Measurements from ENCODE around the gene KRTAP4-4. TPM values are rescaled to one million over a fixed set of nuclear protein-coding genes. Genes with fewer than 3 reads are reported as not detected.

KRTAP4-4 gene
- total and polyA plus RNA-seq, 10 of the 15 experiments (the other 5 are each of a cell fraction or from before 2014, with no cell fraction given) = not detected

- SMC1A ChIA-PET (ENCODE audit: uncharacterized antibody, unreplicated experiment) = no interaction called here
- H2AFZ ChIP-seq (ENCODE audit: control insufficient read depth, low read depth, low read length) = no peak overlapping the region
- no peak for FAIRE-seq
- RAD21 ChIA-PET (ENCODE audit: unreplicated experiment) = no interaction called here
- no peak for DNase-seq (ENCODE audit: low read depth, low spot score)
- no peaks in the 10 kb centered on the region for H3K4me1 ChIP-seq (ENCODE audit: control insufficient read depth, insufficient read depth, low read length)
- CTCF ChIA-PET = interaction anchor here (0.6 kb wide), 1 partner anchor 465 kb away, joined by 3 read pairs; no protein-coding TSS in a partner anchor
- TF ChIP-seq HSF1 (IDR thresholded peaks at IDR 0.05; ENCODE audit: low read depth, low read length) = no peak
- no peak for TF ChIP-seq PKNOX1 (IDR thresholded peaks at IDR 0.05)
- intact Hi-C loops (cut with micrococcal nuclease; ENCODE audit: unreplicated experiment) (no loop called here), in situ Hi-C loops (cut with MboI) (no loop called here)
- no peak overlapping the region for H3K9ac ChIP-seq (ENCODE audit: control insufficient read depth, insufficient read depth, low read length)
- no peaks in the 10 kb centered on the region for H3K27me3 ChIP-seq (replicated peaks in 1 of 2; ENCODE audit: control insufficient read depth in 2 of 2, insufficient read depth in 2 of 2, low read length in 1 of 2)
- H3K4me2 ChIP-seq (ENCODE audit: control insufficient read depth, insufficient read depth) = no peak overlapping the region
- POLR2A ChIA-PET = no interaction called here
- H4K20me1 ChIP-seq (ENCODE audit: control insufficient read depth, insufficient read depth) = no peaks in the 10 kb centered on the region
- no peak for ATAC-seq
- no peak overlapping the region for H3K27ac ChIP-seq (ENCODE audit: control insufficient read depth, insufficient read depth)
- BruUV-seq (replicated peaks) = no TSS peak
- no peak overlapping the region for H3K4me3 ChIP-seq
- H3K79me2 ChIP-seq (ENCODE audit: control insufficient read depth, insufficient read depth, low read length) = no peaks in the 10 kb centered on the region
- H3K36me3 ChIP-seq (ENCODE audit: control insufficient read depth in 2 of 2, insufficient read depth in 2 of 2, low read length in 1 of 2) = no peaks in the 10 kb centered on the region
- H3K9me3 ChIP-seq (replicated peaks; ENCODE audit: control insufficient read depth, insufficient read depth, low read length) = no peaks in the 10 kb centered on the region; the same call in 1 of the 3 replicates
Observed at GRCh38 chr17:41141361-41141760, 19.2 kb downstream of the KRTAP4-4 start.

GRCh38 chr17:41140360-41141131, 20.0 kb downstream of the KRTAP4-4 start, which contains the start of gene KRTAP4-6:
Gene KRTAP4-6 (minus strand): TSS chr17:41140544. CDS start chr17:41140487, 57 bp downstream.
- no peak within 1 kb of the TSS for H2AFZ ChIP-seq (ENCODE audit: control insufficient read depth, low read depth, low read length)
- ChIA-PET CTCF (no interaction called here), RAD21 (ENCODE audit: unreplicated experiment) (no interaction called here), SMC1A (ENCODE audit: uncharacterized antibody, unreplicated experiment) (no interaction called here), POLR2A (no interaction called here)
- no peaks in the 10 kb centered on the region for H3K36me3 ChIP-seq (ENCODE audit: control insufficient read depth in 2 of 2, insufficient read depth in 2 of 2, low read length in 1 of 2)
- in situ Hi-C loops (cut with MboI) (no loop called here), intact Hi-C loops (cut with micrococcal nuclease; ENCODE audit: unreplicated experiment) (no loop called here)
- no peak for DNase-seq (ENCODE audit: low read depth, low spot score)
- no peak for ATAC-seq
- H3K4me3 ChIP-seq = no peak within 1 kb of the TSS
- no peaks in the 10 kb centered on the region for H3K4me1 ChIP-seq (ENCODE audit: control insufficient read depth, insufficient read depth, low read length)
- H3K27me3 ChIP-seq (replicated peaks in 1 of 2; ENCODE audit: control insufficient read depth in 2 of 2, insufficient read depth in 2 of 2, low read length in 1 of 2) = no peaks in the 10 kb centered on the region
- no peak within 1 kb of the TSS for H3K27ac ChIP-seq (ENCODE audit: control insufficient read depth, insufficient read depth)
- no TSS peak for BruUV-seq (replicated peaks)
- H3K9ac ChIP-seq (ENCODE audit: control insufficient read depth, insufficient read depth, low read length) = no peak within 1 kb of the TSS
- no peaks in the 10 kb centered on the region; the same call in 1 of the 3 replicates for H3K9me3 ChIP-seq (replicated peaks; ENCODE audit: control insufficient read depth, insufficient read depth, low read length)
- no peaks in the 10 kb centered on the region for H4K20me1 ChIP-seq (ENCODE audit: control insufficient read depth, insufficient read depth)
- no peak within 1 kb of the TSS for H3K4me2 ChIP-seq (ENCODE audit: control insufficient read depth, insufficient read depth)
- FAIRE-seq = no peak
- WGBS (ENCODE audit: insufficient coverage, insufficient replicate concordance, low lambda C conversion rate, missing lambda C conversion rate) = 19% methylated on average over 6 of the region's 6 CpGs
- no peaks in the 10 kb centered on the region for H3K79me2 ChIP-seq (ENCODE audit: control insufficient read depth, insufficient read depth, low read length)
- TF ChIP-seq PAX8 (IDR thresholded peaks at IDR 0.05) (no peak), HDGF (IDR thresholded peaks at IDR 0.05) (no peak), PAX5 (IDR thresholded peaks at IDR 0.05; ENCODE audit: borderline replicate concordance, low read depth, low read length) (no peak), SUZ12 (IDR thresholded peaks at IDR 0.05; ENCODE audit: unreplicated experiment) (no peak), PBX3 (IDR thresholded peaks at IDR 0.05; ENCODE audit: insufficient replicate concordance, low read depth, low read length) (no peak), ZSCAN29 (IDR thresholded peaks at IDR 0.05) (no peak), RUNX3 (IDR thresholded peaks at IDR 0.05; ENCODE audit: low read length) (no peak), EGR1 (IDR thresholded peaks at IDR 0.05; ENCODE audit: borderline replicate concordance in 1 of 2, low read depth in 2 of 2, low read length in 2 of 2) (no peak), MLLT1 (IDR thresholded peaks at IDR 0.05) (no peak)
